K562 (cell line): Measurements from ENCODE around the gene BRMS1. TPM values are rescaled to one million over a fixed set of nuclear protein-coding genes. Genes with fewer than 3 reads are reported as not detected.
A peak's percentile ranks its signal among the peaks of the same experiment; 100 is the strongest.

Experiments
- ATAC-seq: fragments of 200-7000 bp; cut with Tn5 transposase; 3 replicates; pipeline ENCODE4 v1.9.1; 2020; ENCODE audit warnings: moderate library complexity
- BruUV-seq: library from RNA; stranded (reverse); fragments of 400-500 nt; replicated peaks from 2 replicates; lab custom pipeline; 2021; lab: Mats Ljungman, UMichigan
- CTCF ChIA-PET: fragments of 300-600 bp; formaldehyde crosslinking; extraction: SDS; loops from one replicate; lab custom pipeline; 2021; ENCODE audit warnings: low intra/inter-chr PET ratio; lab: Yijun Ruan, JAX
- POLR2A ChIA-PET: fragments of 300-600, 350-650 bp; sonication (Branson Sonifier 250); formaldehyde crosslinking; extraction: SDS; loops from one replicate; lab custom pipeline; 2021; ENCODE audit warnings: antibody characterized with exemption, inconsistent platforms; lab: Yijun Ruan, JAX
- DNase-seq, 4 experiments: peaks; one replicate each; pipeline versions ENCODE4 v3.0.0 to v3.0.0-alpha.2; 2011 to 2018; ENCODE audit warnings: low spot score in 3 of 4, mixed read lengths in 3 of 4; ENCODE audit errors: extremely low read depth in 1 of 4
- FAIRE-seq: peaks from 2 replicates; lab custom pipeline; 2011; peaks lifted over from hg19 to GRCh38; lab: Jason Lieb, UNC
- H2AFZ ChIP-seq: 2 replicates; pipeline ENCODE4 v1.6.0; 2011; ENCODE audit warnings: low read depth, low read length, control low read depth, inconsistent platforms
- H3K27ac ChIP-seq: fragments of 200-600 bp; 3 replicates; pipeline ENCODE4 v1.8.0; 2011; ENCODE audit warnings: low read depth, mild to moderate bottlenecking, control low read depth, inconsistent platforms, low read length, moderate library complexity, mixed read lengths; ENCODE audit errors: extremely low read depth
- H3K27me3 ChIP-seq, 2 experiments: fragments of 300-600 bp in 1 of 2; 2 replicates in 1 of 2; 3 replicates in 1 of 2; pipeline versions ENCODE4 v1.6.0 to v1.8.0; 2011; ENCODE audit warnings: inconsistent platforms in 2 of 2, low read length in 2 of 2, mild to moderate bottlenecking in 1 of 2, mixed read lengths in 1 of 2, moderate library complexity in 1 of 2; ENCODE audit not compliant: control insufficient read depth in 2 of 2, insufficient read depth in 2 of 2
- H3K36me3 ChIP-seq: fragments of 300-600 bp; 3 replicates; pipeline ENCODE4 v1.8.0; 2011; ENCODE audit warnings: mild to moderate bottlenecking, low read length, inconsistent platforms; ENCODE audit not compliant: control insufficient read depth, insufficient read depth
- H3K4me1 ChIP-seq, 2 experiments: fragments of 200-600 bp in 1 of 2; replicated peaks in 1 of 2; 2 replicates in 1 of 2; 3 replicates in 1 of 2; pipeline versions ENCODE4 v1.5.1 to v1.8.0; 2011; ENCODE audit warnings: inconsistent platforms in 2 of 2, low read length in 2 of 2, mild to moderate bottlenecking in 1 of 2, mixed read lengths in 1 of 2, moderate library complexity in 1 of 2; ENCODE audit not compliant: control insufficient read depth in 2 of 2, insufficient read depth in 2 of 2
- H3K4me2 ChIP-seq: 2 replicates; pipeline ENCODE4 v1.6.1; 2011; ENCODE audit warnings: low read length, control low read depth, inconsistent platforms, mixed read lengths; ENCODE audit not compliant: insufficient read depth
- H3K4me3 ChIP-seq: fragments of 200-600 bp; sonication (generic), shearing (Covaris generic); 2 replicates; pipeline ENCODE4 v1.5.1; 2016; ENCODE audit warnings: control low read depth, inconsistent platforms
- H3K79me2 ChIP-seq: fragments of 200-600 bp; 3 replicates; pipeline ENCODE4 v1.8.0; 2011; ENCODE audit warnings: low read length, inconsistent platforms; ENCODE audit not compliant: control insufficient read depth, insufficient read depth
- H3K9ac ChIP-seq, 2 experiments: 2 replicates each; pipeline versions ENCODE4 v1.6.0 to v1.6.1; 2011; ENCODE audit warnings: low read depth in 2 of 2, low read length in 2 of 2, control low read depth in 1 of 2, inconsistent platforms in 1 of 2, mild to moderate bottlenecking in 1 of 2, mixed read lengths in 1 of 2; ENCODE audit not compliant: insufficient read depth in 1 of 2
- H3K9me1 ChIP-seq: one replicate; pipeline ENCODE4 v1.6.0; 2011; ENCODE audit warnings: inconsistent platforms, mild to moderate bottlenecking, low read length, moderate library complexity; ENCODE audit not compliant: control insufficient read depth, insufficient read depth
- H3K9me3 ChIP-seq: replicated peaks from 2 replicates; pipeline ENCODE4 v1.5.1; 2011; ENCODE audit warnings: low read depth, low read length, inconsistent platforms; ENCODE audit not compliant: control insufficient read depth, insufficient read depth
- H4K20me1 ChIP-seq: replicated peaks from 2 replicates; pipeline ENCODE4 v1.6.1; 2011; ENCODE audit warnings: low read length, inconsistent platforms, mixed read lengths; ENCODE audit not compliant: control insufficient read depth, insufficient read depth
- ATF1 ChIP-seq, 2 experiments: fragments of 450-650 bp in 1 of 2; IDR thresholded peaks; 2 replicates each; pipeline ENCODE4 v1.6.1; 2016; ENCODE audit warnings: missing compliant biosample characterization in 1 of 2, missing genetic modification characterization in 1 of 2
- DPF2 ChIP-seq: fragments of 450-650 bp; IDR thresholded peaks from 2 replicates; pipeline ENCODE4 v1.6.1; 2016
- E2F1 ChIP-seq: sonication (generic); formaldehyde crosslinking; IDR thresholded peaks from 2 replicates; pipeline ENCODE4 v1.8.1; 2023; ENCODE audit warnings: mild to moderate bottlenecking, missing genetic modification reagents, moderate library complexity
- KDM5B ChIP-seq: fragments of 200-600 bp; sonication (generic); IDR thresholded peaks from 2 replicates; pipeline ENCODE4 v1.6.1; 2012; ENCODE audit warnings: low read depth, mild to moderate bottlenecking, moderate library complexity, low read length, control low read depth, inconsistent platforms; ENCODE audit not compliant: insufficient replicate concordance
- NONO ChIP-seq, 2 experiments: fragments of 200-400 bp in 1 of 2; fragments of 450-650 bp in 1 of 2; formaldehyde crosslinking in 1 of 2; IDR thresholded peaks; 2 replicates each; pipeline ENCODE4 v1.6.1; 2017; ENCODE audit warnings: low read depth in 2 of 2, mild to moderate bottlenecking in 2 of 2, moderate library complexity in 2 of 2, low read length in 1 of 2
- PHB ChIP-seq: fragments of 250-450 bp; sonication (Bioruptor Pico); IDR thresholded peaks from 2 replicates; pipeline ENCODE4 v1.5.0; 2021
- PHF8 ChIP-seq: fragments of 200-600 bp; sonication (generic); IDR thresholded peaks from 2 replicates; pipeline ENCODE4 v1.6.1; 2012; ENCODE audit warnings: mixed run types, mild to moderate bottlenecking, inconsistent platforms, low read length, moderate library complexity, borderline replicate concordance
- POU5F1 ChIP-seq: fragments of 150-350 bp; IDR thresholded peaks from 2 replicates; pipeline ENCODE4 v1.6.1; 2014; ENCODE audit warnings: borderline replicate concordance, low read length, low read depth, mild to moderate bottlenecking; ENCODE audit not compliant: partially characterized antibody
- SIN3A ChIP-seq, 2 experiments: fragments of 150-350 bp in 1 of 2; IDR thresholded peaks; 2 replicates each; pipeline ENCODE4 v1.6.1; 2011 to 2016; ENCODE audit warnings: borderline replicate concordance in 2 of 2, low read depth in 2 of 2, low read length in 2 of 2, mild to moderate bottlenecking in 2 of 2, moderate library complexity in 2 of 2; ENCODE audit not compliant: control insufficient read depth in 1 of 2
- SRF ChIP-seq, 2 experiments: fragments of 250-450, 450-650 bp in 1 of 2; sonication (Bioruptor Pico) in 1 of 2; sonication (generic) in 1 of 2; formaldehyde crosslinking; IDR thresholded peaks; 2 replicates each; pipeline versions ENCODE4 v1.5.0 to v1.5.1; 2020 to 2022; ENCODE audit warnings: mild to moderate bottlenecking in 1 of 2, missing genetic modification reagents in 1 of 2
- ZNF511 ChIP-seq: sonication (generic); formaldehyde crosslinking; IDR thresholded peaks from 2 replicates; pipeline ENCODE4 v1.8.0; 2022; ENCODE audit warnings: mild to moderate bottlenecking, missing genetic modification reagents
- WGBS: fragments of 100-300 bp; shearing (Covaris generic); methylation state at CpG from one replicate; pipeline ENCODE4 v1.1.6; 2016; ENCODE audit warnings: low coverage, mixed read lengths; ENCODE audit not compliant: insufficient coverage; ENCODE audit errors: missing lambda C conversion rate; 5-methylcytosine and 5-hydroxymethylcytosine counted together
- in situ Hi-C: fragments of 300-500 bp; cut with MboI; formaldehyde crosslinking; loops from 4 replicates; pipeline ENCODE4 v1.15.0; 2018; ENCODE audit warnings: inconsistent platforms, mixed read lengths
- intact Hi-C: fragments of 100-400 bp; cut with micrococcal nuclease; formaldehyde crosslinking; loops from 2 replicates; pipeline ENCODE4 v1.14.2; 2022
- polyA plus RNA-seq, 8 experiments: library from polyadenylated mRNA; depleted of rRNA in 4 of 8; stranded (reverse) in 5 of 8; unstranded in 3 of 8; fragments of >200 nt; fragmentation: Nextera tagmentation in 2 of 8; fragmentation: Illumina TruSeq in 1 of 8; extraction: Ambion mirVana in 2 of 8; extraction: Trizol in 1 of 8; gene quantifications; 2 replicates each; pipeline versions ENCODE4 v1.2.1 to v1.2.3, GENCODE V29; 2011 to 2014; ENCODE audit warnings: inconsistent platforms in 1 of 8, missing spikeins in 1 of 8
- total RNA-seq, 7 experiments: library from RNA; depleted of rRNA in 6 of 7; stranded (reverse); fragments of >200 nt in 6 of 7; fragmentation: Illumina TruSeq in 2 of 7; extraction: Trizol in 2 of 7; gene quantifications; 2 replicates each; pipeline versions ENCODE4 v1.2.1 to v1.2.3, GENCODE V29; 2011 to 2021; ENCODE audit warnings: low replicate concordance in 1 of 7
- TF ChIP-seq, protein P1 (sequence below): sonication (generic); formaldehyde crosslinking; IDR thresholded peaks from 2 replicates; pipeline ENCODE4 v1.8.1; 2022; ENCODE audit warnings: missing genetic modification reagents
- TF ChIP-seq, protein P2 (sequence below), 2 experiments: IDR thresholded peaks; 2 replicates each; pipeline ENCODE4 v1.6.1; 2011; ENCODE audit warnings: borderline replicate concordance in 1 of 2, control low read depth in 1 of 2, low read depth in 1 of 2, low read length in 1 of 2, mild to moderate bottlenecking in 1 of 2, mixed read lengths in 1 of 2, moderate library complexity in 1 of 2; ENCODE audit not compliant: insufficient read depth in 1 of 2, insufficient read length in 1 of 2, poor library complexity in 1 of 2, severe bottlenecking in 1 of 2; ENCODE audit errors: extremely low read depth in 1 of 2

Gene BRMS1
- total and polyA plus RNA-seq, 9 of the 15 experiments (the other 6 are each of a cell fraction or from before 2014, with no cell fraction given): 2.2 to 78.8 (median 33.4) TPM

DNA sequence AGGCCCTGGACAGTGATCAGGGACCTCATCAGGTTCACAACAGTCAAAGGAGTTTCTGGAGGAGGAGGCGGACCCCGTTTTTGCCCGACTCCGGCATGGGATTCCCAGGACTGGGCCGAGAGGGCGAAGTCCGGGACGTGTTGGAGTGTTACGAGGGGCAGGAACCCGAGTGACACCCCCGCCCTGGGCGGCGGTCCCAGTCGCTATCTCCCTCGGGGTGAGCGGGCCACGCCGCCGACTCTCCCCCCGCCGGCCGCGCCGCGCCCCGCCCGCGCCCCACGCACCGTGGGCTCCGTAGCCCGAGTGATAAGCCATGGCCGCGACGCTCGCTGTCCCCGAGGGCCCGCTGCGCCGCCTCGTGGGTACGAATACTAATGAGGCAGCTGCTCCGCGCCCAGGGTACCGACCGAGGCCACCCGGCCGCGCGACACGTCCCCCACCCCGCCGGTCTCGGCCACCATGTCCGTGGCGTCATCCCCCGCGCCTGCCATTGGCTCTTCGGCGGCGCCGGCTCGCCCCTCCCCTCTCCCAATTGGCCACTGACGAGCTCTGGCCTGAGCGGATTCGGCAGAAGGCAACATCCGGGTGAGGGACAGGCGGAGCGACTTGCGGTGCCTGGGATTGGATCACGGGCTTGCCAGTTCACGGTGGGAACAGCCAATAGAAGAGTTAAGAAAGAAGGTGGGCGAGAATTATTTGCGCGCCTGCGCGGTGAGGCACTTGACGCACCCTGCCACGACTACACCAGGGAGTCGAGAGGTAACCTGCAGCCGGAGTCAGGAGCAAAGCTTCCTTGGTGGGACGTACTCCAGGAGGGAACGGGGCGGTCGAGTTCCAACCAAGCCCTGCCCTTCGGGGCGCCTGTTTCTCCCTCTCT, 56.0 kb downstream of the BRMS1 start, which contains the start of gene YIF1A:
TSS of gene YIF1A (minus strand) at position 473 of the 877 bp plus-strand sequence. CDS start at position 315, 158 bp downstream.
- WGBS: under 1% methylated on average over 47 of the region's 87 CpGs
- Histone ChIP-seq H3K27me3 (no peaks in the 10 kb centered on the region), H3K36me3 (peaks cover 36% of the 10 kb centered on the region; the same call in 2 of the 3 replicates), H3K9me1 (no peaks in the 10 kb centered on the region), H3K4me3 (peak within 1 kb of the TSS; percentile 84), H3K79me2 (peaks cover 24% of the 10 kb centered on the region), H3K9ac (peak within 1 kb of the TSS; percentile 93 to 100), H2AFZ (peak within 1 kb of the TSS; percentile 92), H3K9me3 (no peaks in the 10 kb centered on the region), H3K4me1 (peaks cover 19 to 61% of the 10 kb centered on the region in 2 experiments), H4K20me1 (0 out of 2 replicates have a peak, but pooled peaks cover 7% of the 10 kb centered on the region), H3K4me2 (peak within 1 kb of the TSS; percentile 100), H3K27ac (peak within 1 kb of the TSS; percentile 80)
- in situ Hi-C loops: no loop called here
- peak; percentile 100 for FAIRE-seq
- intact Hi-C loops: loop anchor here (2.0 kb wide), 1 partner anchor 66 kb away; no protein-coding TSS in a partner anchor
- peak; percentile 98 for ATAC-seq
- BruUV-seq: TSS peak; percentile 49
- CTCF ChIA-PET: interaction anchor here (0.7 kb wide), 1 partner anchor 120 kb away, joined by 3 read pairs; no protein-coding TSS in a partner anchor
- POLR2A ChIA-PET: interaction anchor here (0.6 to 2.6 kb wide), 26 partner anchors 9 to 1211 kb away, joined by 3 to 18 read pairs (median 4); partner anchors contain the start of genes B4GAT1, CNIH2, RAB1B and RIN1
- DNase-seq: peak; percentile 96 to 100 (median 98)
- TF ChIP-seq NONO (IDR thresholded peaks at IDR 0.05; ENCODE audit: low read depth in 2 of 2, low read length in 1 of 2) (peak; percentile 87 to 89), ZNF511 (CRISPR knock-in tag) (0 out of 2 replicates have a peak, but pooled peaks have one; percentile 69), POU5F1 (no peak), PHF8 (peak; percentile 92), SIN3A (IDR thresholded peaks at IDR 0.05; ENCODE audit: borderline replicate concordance in 2 of 2, control insufficient read depth in 1 of 2, low read depth in 2 of 2, low read length in 2 of 2) (peak in 1 of 2 experiments; percentile 38; a peak in 2 of 4 replicates), PHB (CRISPR knock-in tag) (no peak), E2F1 (peak; percentile 64), SRF (CRISPR knock-in tag; IDR thresholded peaks at IDR 0.05) (peak in 1 of 2 experiments; percentile 20; a peak in 1 of 4 replicates), KDM5B (peak; percentile 91), ATF1 (CRISPR knock-in tag; IDR thresholded peaks at IDR 0.05) (no peak), ATF1 (tag; IDR thresholded peaks at IDR 0.05) (peak; percentile 96), DPF2 (0 out of 2 replicates have a peak, but pooled peaks have one; percentile 16)
- TF ChIP-seq, protein P1, sequence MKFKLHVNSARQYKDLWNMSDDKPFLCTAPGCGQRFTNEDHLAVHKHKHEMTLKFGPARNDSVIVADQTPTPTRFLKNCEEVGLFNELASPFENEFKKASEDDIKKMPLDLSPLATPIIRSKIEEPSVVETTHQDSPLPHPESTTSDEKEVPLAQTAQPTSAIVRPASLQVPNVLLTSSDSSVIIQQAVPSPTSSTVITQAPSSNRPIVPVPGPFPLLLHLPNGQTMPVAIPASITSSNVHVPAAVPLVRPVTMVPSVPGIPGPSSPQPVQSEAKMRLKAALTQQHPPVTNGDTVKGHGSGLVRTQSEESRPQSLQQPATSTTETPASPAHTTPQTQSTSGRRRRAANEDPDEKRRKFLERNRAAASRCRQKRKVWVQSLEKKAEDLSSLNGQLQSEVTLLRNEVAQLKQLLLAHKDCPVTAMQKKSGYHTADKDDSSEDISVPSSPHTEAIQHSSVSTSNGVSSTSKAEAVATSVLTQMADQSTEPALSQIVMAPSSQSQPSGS: peak; percentile 94
- TF ChIP-seq, protein P2, sequence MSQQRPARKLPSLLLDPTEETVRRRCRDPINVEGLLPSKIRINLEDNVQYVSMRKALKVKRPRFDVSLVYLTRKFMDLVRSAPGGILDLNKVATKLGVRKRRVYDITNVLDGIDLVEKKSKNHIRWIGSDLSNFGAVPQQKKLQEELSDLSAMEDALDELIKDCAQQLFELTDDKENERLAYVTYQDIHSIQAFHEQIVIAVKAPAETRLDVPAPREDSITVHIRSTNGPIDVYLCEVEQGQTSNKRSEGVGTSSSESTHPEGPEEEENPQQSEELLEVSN (IDR thresholded peaks at IDR 0.05; ENCODE audit: borderline replicate concordance in 1 of 2, extremely low read depth in 1 of 2, insufficient read depth in 1 of 2, insufficient read length in 1 of 2, low read depth in 1 of 2, low read length in 1 of 2, poor library complexity in 1 of 2, severe bottlenecking in 1 of 2): peak; percentile 36 to 46
